Right ventricle myocardium superior (tissue), 1 donor: ENCODE data around the gene SFPQ. TPM values are rescaled to one million over a fixed set of nuclear protein-coding genes. Genes with fewer than 3 reads are reported as not detected.

Experiments used
- ATAC-seq: fragments of 200-7000 bp; cut with Tn5 transposase; one replicate; pipeline ENCODE4 v1.9.1; 2020; ENCODE audit warnings: mild to moderate bottlenecking; ENCODE audit not compliant: poor library complexity
- DNase-seq: peaks from one replicate; pipeline ENCODE4 v3.0.0-alpha.2; 2020
- intact Hi-C: fragments of 100-400 bp; cut with DNase I; formaldehyde crosslinking; loops from one replicate; pipeline ENCODE4 v1.11.2; 2022
- total RNA-seq: library from RNA; stranded (reverse); fragmentation: NEBNext Ultra II Directional; extraction: Animal tissue kit (Norgen Biotek cat#: 25700); gene quantifications from one replicate; pipeline ENCODE4 v1.2.1, GENCODE V29; 2021
- donor health status: DM: no; HTN: yes; CAD: no; lungs with severe emphysema.

The SFPQ gene
- total RNA-seq, 1 donor from 2014 or later, result 78.1 TPM

GRCh38 chr1:35191429-35192055 lies 1.4 kb downstream of the SFPQ start:
- ATAC-seq (no peak), DNase-seq (no peak)
- intact Hi-C loops, result no loop called here

- ATAC-seq (no peak), DNase-seq (no peak)
- intact Hi-C loops, result no loop called here
These were observed 2.2 kb downstream of the SFPQ start for GRCh38 chr1:35190784-35191183.

GRCh38 chr1:35188578-35189392 lies 4.2 kb downstream of the SFPQ start:
- DNase-seq (no peak), ATAC-seq (no peak)
- intact Hi-C loops, result no loop called here

GRCh38 chr1:35187816-35188342 lies 5.1 kb downstream of the SFPQ start:
- ATAC-seq (no peak), DNase-seq (no peak)
- intact Hi-C loops, result no loop called here

GRCh38 chr1:35186239-35186638 lies 6.7 kb downstream of the SFPQ start:
- ATAC-seq (no peak), DNase-seq (no peak)
- intact Hi-C loops, result no loop called here

- intact Hi-C loops, result no loop called here
- no peak for DNase-seq
- no peak for ATAC-seq
These were observed 7.7 kb downstream of the SFPQ start for GRCh38 chr1:35185200-35185599.

GRCh38 chr1:35184495-35185199 lies 8.3 kb downstream of the SFPQ start:
- intact Hi-C loops, result no loop called here
- DNase-seq (no peak), ATAC-seq (no peak)

GRCh38 chr1:35181790-35182455 lies 11.0 kb downstream of the SFPQ start:
- DNase-seq (no peak), ATAC-seq (no peak)
- intact Hi-C loops, result no loop called here

- ATAC-seq (no peak), DNase-seq (no peak)
- intact Hi-C loops, result no loop called here
These were observed 12.1 kb downstream of the SFPQ start for GRCh38 chr1:35180776-35181374.

GRCh38 chr1:35179908-35180307 lies 13.0 kb downstream of the SFPQ start:
- intact Hi-C loops, result no loop called here
- no peak for ATAC-seq
- no peak for DNase-seq

GRCh38 chr1:35178874-35179380 lies 14.0 kb downstream of the SFPQ start:
- ATAC-seq, result no peak
- intact Hi-C loops, result no loop called here
- DNase-seq, result no peak

- ATAC-seq, result no peak
- DNase-seq, result no peak
- intact Hi-C loops, result no loop called here
These were observed 14.7 kb downstream of the SFPQ start for GRCh38 chr1:35178295-35178695.

- intact Hi-C loops, result no loop called here
- no peak for ATAC-seq
These were observed 15.6 kb downstream of the SFPQ start for GRCh38 chr1:35177237-35177786.

GRCh38 chr1:35175602-35176001 lies 17.3 kb downstream of the SFPQ start:
- ATAC-seq (no peak), DNase-seq (no peak)
- intact Hi-C loops, result no loop called here

More at GRCh38 chr1:35177237-35177786, 15.6 kb downstream of the SFPQ start:
- no peak for DNase-seq

GRCh38 chr1:35175098-35175576 lies 17.8 kb downstream of the SFPQ start:
- no peak for ATAC-seq
- no peak for DNase-seq
- intact Hi-C loops, result no loop called here

GRCh38 chr1:35173909-35174540 lies 18.9 kb downstream of the SFPQ start:
- ATAC-seq (no peak), DNase-seq (no peak)
- intact Hi-C loops, result no loop called here

- DNase-seq, result no peak
- ATAC-seq, result no peak
- intact Hi-C loops, result no loop called here
These were observed 19.5 kb downstream of the SFPQ start for GRCh38 chr1:35173491-35173890.

GRCh38 chr1:35172022-35172421 lies 20.9 kb downstream of the SFPQ start:
- no peak for ATAC-seq
- intact Hi-C loops, result no loop called here
- no peak for DNase-seq
